CD4-positive, alpha-beta T cell treated with Interleukin-21 for 1 hour (primary cell): Measurements from ENCODE around the gene CNTLN.
"Not testable (repeated sequence)": the region's sequence is repeated elsewhere in the genome, so short reads cannot be mapped to it uniquely, and the experiment has no call there.

Experiments used
- DNase-seq: peaks from one replicate; pipeline ENCODE4 v3.0.0-alpha.2; 2020

Gene CNTLN

GRCh38 chr9:17520268-17521064, 385.6 kb downstream of the CNTLN start:
- no peak for DNase-seq

GRCh38 chr9:17521100-17521855, 386.4 kb downstream of the CNTLN start:
- no peak for DNase-seq

GRCh38 chr9:17526726-17527125, 391.9 kb downstream of the CNTLN start:
- DNase-seq = not testable (repeated sequence)

GRCh38 chr9:17528859-17529258, 394.0 kb downstream of the CNTLN start:
- no peak for DNase-seq

GRCh38 chr9:17531642-17532254, 396.9 kb downstream of the CNTLN start:
- no peak for DNase-seq

DNA sequence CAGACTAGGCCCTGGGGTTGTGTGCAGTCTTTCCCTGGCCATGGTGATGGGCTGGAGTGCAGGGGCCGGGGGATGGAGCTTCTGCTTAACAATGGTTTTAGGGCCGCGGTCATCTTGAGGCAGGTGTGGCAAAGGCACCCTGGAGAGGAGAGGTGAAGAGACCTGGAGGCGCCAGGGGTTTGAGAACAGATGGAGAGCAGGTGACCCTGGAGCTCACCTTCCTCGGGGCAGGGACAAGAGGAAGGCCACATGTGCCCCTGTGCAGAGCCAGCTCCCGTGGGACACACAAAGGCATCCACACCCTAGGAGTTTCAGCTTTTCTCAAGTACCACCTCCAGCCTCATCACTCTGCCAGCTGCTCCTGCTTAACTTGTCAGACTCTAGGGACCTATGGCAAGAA, 397.6 kb downstream of the CNTLN start:
- no peak for DNase-seq

- DNase-seq = no peak
Measured at GRCh38 chr9:17535176-17535575, 400.3 kb downstream of the CNTLN start.

- no peak for DNase-seq
Measured at GRCh38 chr9:17536027-17536426, 401.2 kb downstream of the CNTLN start.

DNA sequence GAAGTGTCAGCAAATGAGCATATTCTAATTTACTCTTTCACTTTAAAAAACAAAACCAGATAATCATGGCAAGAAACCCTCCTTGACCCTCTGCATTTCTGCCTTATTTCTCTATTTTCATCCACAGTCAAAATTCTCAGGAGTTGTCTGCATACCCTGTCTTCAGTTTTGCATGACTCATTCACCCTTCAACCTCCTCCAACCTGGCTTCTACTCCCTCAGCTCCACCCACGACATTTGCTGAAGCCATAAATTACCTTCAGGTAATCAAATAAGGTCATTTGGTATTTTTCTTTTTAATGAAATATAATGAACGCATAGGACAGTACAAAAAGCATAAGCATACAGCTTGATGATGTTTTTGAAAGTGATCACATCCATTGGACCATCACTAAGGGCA, 416.2 kb downstream of the CNTLN start:
- DNase-seq = no peak
